Measurements from ENCODE around the gene PHYHIPL.

Gene PHYHIPL

GRCh38 chr10:59257224-59257623 lies 80.8 kb downstream of the PHYHIPL start:
- no peak for DNase-seq (ENCODE audit: low read depth in 3 of 3)

- DNase-seq (ENCODE audit: low read depth in 3 of 3) = no peak
These were observed 82.4 kb downstream of the PHYHIPL start for GRCh38 chr10:59258890-59259289.

DNA sequence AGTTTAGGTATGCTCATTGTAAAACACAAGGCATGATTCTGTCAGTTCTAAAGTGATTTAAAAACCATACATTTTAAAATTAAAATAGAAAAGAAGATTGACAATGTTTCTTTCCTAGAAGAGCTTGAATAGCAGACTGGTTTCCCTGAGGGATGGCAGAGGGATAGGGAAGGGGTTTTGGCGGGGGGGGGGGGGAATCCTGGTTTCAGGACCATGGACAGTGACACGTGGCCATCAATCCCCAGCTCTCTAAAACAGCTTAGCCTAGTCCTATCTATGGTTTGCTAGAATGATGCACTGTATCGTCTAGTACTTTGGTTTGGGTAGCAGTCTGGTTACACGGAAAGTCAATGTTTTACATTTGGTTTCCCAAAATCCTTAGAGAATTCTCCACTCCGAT lies 88.7 kb downstream of the PHYHIPL start:
- no peak for DNase-seq (ENCODE audit: low read depth in 3 of 3)

DNA sequence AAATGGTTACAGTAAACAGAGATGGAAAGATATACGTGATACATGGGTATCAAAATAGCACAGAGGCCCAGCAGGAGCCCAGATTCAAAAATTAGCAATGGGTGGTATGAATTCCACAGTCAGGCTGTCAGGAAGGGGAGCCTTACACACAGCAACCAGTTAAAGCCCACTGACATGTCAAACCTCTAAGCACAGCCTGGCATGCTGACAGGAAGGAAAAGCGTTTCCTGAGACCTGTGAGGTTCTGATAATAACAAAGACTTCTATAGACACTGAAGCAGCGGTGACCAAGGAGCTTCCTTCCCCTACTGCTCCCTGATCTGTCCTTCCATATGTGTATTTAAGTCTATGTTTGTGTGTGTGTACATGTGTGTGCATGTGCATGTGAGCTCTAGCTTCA lies 89.9 kb downstream of the PHYHIPL start:
- no peak for DNase-seq (ENCODE audit: low read depth in 3 of 3)

DNA sequence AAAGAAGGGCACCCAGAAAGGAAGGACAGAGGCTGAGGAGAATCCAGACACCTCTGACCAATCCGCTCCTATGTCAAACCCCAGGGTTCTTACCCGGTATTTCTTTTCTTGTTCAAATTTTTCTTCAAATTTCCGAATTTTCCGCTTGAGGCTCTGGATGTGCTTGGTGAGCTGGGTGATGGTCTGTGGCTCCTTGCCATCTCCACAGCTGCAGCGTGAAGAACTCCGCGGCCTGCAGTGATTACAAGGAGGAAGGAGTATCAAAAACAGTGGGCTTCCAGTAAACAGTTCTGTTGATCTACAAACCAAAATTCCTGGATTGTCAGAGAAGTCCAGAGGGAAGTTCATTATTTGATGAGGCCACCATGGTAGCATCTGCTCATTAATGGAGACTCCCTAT lies 92.0 kb downstream of the PHYHIPL start:
- no peak for DNase-seq (ENCODE audit: low read depth in 3 of 3)

DNA sequence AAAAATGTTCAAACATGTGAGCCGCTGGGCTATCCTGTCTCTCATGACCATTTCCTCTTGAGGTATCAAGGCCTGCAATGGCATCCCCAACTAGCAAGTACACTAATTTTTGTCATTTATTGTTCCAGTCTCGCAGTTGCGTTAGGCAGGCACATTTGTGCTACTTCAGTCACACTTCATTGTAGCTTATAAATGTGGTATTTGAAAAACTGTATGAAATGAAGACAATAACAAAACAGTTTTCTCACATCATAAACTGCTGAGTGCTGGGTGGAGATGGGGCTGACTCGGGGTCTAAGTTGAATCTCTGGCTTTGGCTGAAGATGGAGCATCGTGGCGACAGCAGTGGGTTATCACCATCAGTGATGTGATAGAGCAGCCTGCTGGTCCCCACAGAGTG lies 93.2 kb downstream of the PHYHIPL start:
- DNase-seq (ENCODE audit: low read depth in 3 of 3) = no peak

DNA sequence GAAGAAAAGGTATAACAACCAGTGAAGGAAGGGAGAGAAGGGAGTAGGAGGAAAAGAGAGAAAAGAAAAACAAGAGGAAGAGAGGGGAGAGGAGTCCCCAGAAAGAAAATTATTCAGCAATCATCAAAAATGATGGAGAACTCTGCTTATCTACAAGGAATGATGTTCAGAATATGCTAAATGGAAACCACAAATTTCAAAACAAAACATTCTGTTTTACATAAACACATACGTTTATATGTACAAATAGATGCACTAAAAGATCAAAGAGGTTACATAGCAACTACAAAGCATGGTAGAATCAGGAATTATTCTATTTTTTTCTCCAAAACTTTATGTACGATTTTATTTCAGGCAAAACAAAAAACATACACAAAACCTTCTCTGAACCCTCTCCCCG lies 94.0 kb downstream of the PHYHIPL start:
- DNase-seq (ENCODE audit: low read depth in 3 of 3) = no peak

GRCh38 chr10:59271160-59271559 lies 94.7 kb downstream of the PHYHIPL start:
- no peak for DNase-seq (ENCODE audit: low read depth in 3 of 3)

- DNase-seq (ENCODE audit: low read depth in 3 of 3) = no peak
These were observed 95.6 kb downstream of the PHYHIPL start for GRCh38 chr10:59272061-59272460.

- DNase-seq (ENCODE audit: low read depth in 3 of 3) = no peak
These were observed 97.0 kb downstream of the PHYHIPL start for GRCh38 chr10:59273445-59273844.

GRCh38 chr10:59276133-59276532 lies 99.7 kb downstream of the PHYHIPL start:
- no peak for DNase-seq (ENCODE audit: low read depth in 3 of 3)

DNA sequence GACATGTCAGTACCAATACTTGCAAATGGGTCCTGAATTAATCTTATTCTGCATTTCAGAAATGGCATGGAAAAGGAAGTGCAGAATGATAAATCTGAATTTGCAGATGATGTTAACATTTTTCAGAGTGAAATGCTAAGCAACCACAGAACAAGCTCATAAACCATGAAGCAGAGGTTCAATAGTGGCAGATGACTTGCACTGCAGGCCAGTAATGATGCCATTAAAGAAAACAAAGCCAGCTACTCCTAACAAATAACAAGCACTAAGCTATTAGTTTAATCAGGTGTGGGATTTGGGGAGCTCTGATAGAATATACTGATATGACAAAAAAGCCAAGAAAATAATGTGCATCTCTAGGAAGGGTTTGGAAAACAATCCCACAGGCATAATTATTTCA lies 100.5 kb downstream of the PHYHIPL start:
- no peak for DNase-seq (ENCODE audit: low read depth in 3 of 3)

DNA sequence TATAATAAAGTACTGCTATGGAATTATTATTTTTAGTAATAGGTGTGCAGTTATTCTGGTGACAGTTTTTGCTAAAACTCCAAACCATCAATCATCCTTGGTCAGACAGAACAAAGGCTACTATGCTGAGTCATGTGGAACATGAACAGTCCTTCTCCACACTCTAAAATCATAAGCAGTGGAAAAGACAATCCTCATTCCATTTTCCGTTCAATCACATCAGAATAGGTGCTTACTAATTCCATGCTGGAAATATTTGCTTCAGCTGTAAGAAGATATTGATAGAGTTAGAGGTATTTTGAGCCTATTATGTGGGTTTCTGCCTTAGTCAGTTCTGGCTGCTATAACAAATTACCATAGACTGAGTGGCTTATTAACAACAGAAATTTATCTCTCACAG lies 103.0 kb downstream of the PHYHIPL start:
- DNase-seq (ENCODE audit: low read depth in 3 of 3) = no peak

GRCh38 chr10:59279991-59280505 lies 103.6 kb downstream of the PHYHIPL start:
- DNase-seq (ENCODE audit: low read depth in 3 of 3) = no peak

DNA sequence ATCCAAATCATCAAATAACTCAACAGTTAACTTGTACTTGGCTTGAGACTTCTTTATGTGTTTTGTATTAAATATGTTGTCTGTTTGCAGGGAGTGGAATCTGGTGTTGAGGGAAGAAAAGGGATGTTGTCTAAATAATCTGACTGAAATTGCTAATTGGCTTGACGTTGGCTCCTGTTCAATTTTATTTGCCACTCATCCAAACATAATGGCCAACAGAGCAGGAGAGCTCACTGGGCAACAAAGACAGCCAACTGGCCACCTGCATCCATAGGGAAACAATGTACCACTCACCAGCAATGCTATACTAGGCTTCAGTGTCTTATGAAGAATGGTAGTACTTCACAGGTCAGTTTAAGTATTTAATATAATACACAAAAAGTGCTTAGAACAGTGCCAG lies 105.4 kb downstream of the PHYHIPL start:
- DNase-seq (ENCODE audit: low read depth in 3 of 3) = no peak

DNA sequence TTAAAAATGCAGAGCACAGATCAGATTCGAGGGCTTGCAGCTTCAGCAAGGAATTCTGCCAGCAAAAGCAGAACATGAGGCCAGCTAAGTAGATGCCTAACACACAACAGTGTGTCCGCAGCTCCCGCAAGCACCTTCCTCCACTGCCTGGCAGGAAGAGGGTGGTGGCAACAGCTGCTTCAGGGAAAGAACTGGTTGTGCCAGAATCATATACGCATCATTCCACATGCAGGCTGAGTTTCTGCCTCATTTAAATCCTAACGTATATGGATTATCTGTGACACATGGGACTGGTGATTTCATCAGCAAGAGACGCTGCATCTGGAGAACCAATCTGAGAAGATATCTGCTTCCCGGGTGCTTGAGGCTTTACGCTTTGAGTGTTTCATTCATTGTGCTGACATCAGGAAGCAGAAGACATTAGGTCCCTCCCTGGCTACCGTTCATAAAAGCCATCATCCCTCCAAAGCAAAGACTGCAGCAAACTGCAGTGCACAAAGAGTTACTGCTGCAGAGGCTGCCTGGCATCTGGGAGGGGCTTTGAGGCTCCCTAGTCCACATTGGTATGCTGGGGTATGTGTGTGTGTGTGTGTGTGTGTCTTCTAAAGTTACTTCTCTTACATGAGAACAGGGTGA lies 107.1 kb downstream of the PHYHIPL start:
- no peak for DNase-seq (ENCODE audit: low read depth in 3 of 3)

- DNase-seq (ENCODE audit: low read depth in 3 of 3) = no peak
These were observed 107.9 kb downstream of the PHYHIPL start for GRCh38 chr10:59284118-59284975.

GRCh38 chr10:59285073-59285472 lies 108.6 kb downstream of the PHYHIPL start:
- DNase-seq (ENCODE audit: low read depth in 3 of 3) = no peak

DNA sequence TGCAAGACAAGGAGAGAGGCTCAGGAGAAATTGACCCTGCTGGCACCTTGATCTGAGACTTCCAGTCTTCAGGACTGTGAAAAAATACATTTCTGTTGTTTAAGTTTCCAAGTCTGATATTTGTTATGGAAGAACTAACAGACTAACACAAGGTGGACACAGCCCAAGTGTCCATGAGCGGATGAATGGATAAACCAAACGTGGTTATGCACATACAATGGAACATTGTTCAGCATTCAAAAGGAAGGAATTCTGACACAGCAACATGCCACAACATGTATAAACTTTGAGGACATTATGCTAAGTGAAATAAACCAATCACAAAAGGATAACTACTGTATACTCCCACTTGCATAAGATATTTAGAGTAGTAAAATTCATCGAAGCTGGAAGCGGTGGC lies 109.4 kb downstream of the PHYHIPL start:
- no peak for DNase-seq (ENCODE audit: low read depth in 3 of 3)

GRCh38 chr10:59287587-59288255 lies 111.3 kb downstream of the PHYHIPL start:
- no peak for DNase-seq (ENCODE audit: low read depth in 3 of 3)

- no peak for DNase-seq (ENCODE audit: low read depth in 3 of 3)
These were observed 113.4 kb downstream of the PHYHIPL start for GRCh38 chr10:59289853-59290252.

DNA sequence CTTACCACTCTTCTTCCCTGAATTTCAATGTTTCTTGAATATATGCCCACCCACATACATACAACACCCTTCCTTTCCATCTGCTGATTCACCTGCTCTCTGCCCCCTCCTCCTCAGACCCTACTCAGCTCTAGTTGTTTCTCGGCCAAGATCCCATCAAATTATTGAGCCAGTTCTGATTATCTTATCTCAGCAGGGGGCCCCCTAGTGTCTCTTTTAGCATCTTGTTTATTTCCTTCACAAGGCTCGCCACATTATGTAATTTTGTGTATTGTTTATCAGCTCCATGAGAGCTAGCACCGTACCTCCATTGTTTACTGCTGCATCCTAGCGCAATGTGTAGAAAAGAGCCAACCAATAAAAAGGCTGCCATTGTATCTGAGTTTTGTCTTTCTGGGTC lies 114.0 kb downstream of the PHYHIPL start:
- no peak for DNase-seq (ENCODE audit: low read depth in 3 of 3)
